ENCODE results near the gene HOXC9. TPM values are rescaled to one million over a fixed set of nuclear protein-coding genes. Genes with fewer than 3 reads are reported as not detected.
"Not testable (repeated sequence)": the region's sequence is repeated elsewhere in the genome, so short reads cannot be mapped to it uniquely, and the experiment has no call there.

HOXC9 gene
- total RNA-seq, 6 experiments from 2014 or later = not detected

- DNase-seq = no peak
- TF ChIP-seq CTCF (IDR thresholded peaks at IDR 0.05) (no peak), POLR2A (IDR thresholded peaks at IDR 0.05) (no peak)
- peaks cover 0 to 6% of the 10 kb centered on the region in 2 donors for H3K27me3 ChIP-seq
- H3K36me3 ChIP-seq = no peaks in the 10 kb centered on the region
- intact Hi-C loops (cut with DNase I) = loop anchor here in 1 of 2 donors (10.0 kb wide), 1 partner anchor 165 kb away; no protein-coding TSS in a partner anchor
- no peaks in the 10 kb centered on the region for H3K4me1 ChIP-seq
- ATAC-seq = no peak
- no peak overlapping the region for H3K27ac ChIP-seq
- H3K4me3 ChIP-seq = no peak overlapping the region
- H3K9me3 ChIP-seq = no peaks in the 10 kb centered on the region
- 4% methylated on average over 13 of the region's 16 CpGs for WGBS (ENCODE audit: insufficient coverage, low coverage, low lambda C conversion rate, missing lambda C conversion rate)
Observed at GRCh38 chr12:54039417-54040147, 39.6 kb downstream of the HOXC9 start.

DNA sequence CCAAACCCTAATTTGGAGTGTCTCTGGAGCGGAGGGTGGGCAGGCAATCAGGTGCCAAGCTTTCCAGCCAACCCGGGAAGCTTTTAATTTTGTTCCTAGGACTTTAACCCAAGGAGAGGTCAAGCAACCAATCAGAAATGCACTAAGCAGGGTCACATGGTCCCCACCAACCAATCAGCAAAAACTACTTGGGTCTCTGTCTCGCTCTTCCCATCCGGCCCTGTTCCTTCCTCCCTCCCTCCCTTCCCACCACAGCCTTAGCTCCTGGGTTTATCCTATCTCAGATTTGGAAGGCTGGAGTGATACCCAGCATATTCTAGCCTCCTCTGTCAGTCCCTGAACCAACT, 40.2 kb downstream of the HOXC9 start:
- WGBS (ENCODE audit: insufficient coverage, low coverage, low lambda C conversion rate, missing lambda C conversion rate) = 33% methylated on average over 4 of the region's 4 CpGs
- Histone ChIP-seq H3K4me3 (no peak overlapping the region), H3K27ac (no peak overlapping the region), H3K9me3 (no peaks in the 10 kb centered on the region), H3K36me3 (no peaks in the 10 kb centered on the region), H3K4me1 (no peaks in the 10 kb centered on the region), H3K27me3 (peaks cover 0 to 4% of the 10 kb centered on the region in 2 donors)
- DNase-seq (no peak), ATAC-seq (no peak)
- no peak for TF ChIP-seq POLR2A (IDR thresholded peaks at IDR 0.05)
- no peak for TF ChIP-seq CTCF (IDR thresholded peaks at IDR 0.05)
- intact Hi-C loops (cut with DNase I) = no loop called here

DNA sequence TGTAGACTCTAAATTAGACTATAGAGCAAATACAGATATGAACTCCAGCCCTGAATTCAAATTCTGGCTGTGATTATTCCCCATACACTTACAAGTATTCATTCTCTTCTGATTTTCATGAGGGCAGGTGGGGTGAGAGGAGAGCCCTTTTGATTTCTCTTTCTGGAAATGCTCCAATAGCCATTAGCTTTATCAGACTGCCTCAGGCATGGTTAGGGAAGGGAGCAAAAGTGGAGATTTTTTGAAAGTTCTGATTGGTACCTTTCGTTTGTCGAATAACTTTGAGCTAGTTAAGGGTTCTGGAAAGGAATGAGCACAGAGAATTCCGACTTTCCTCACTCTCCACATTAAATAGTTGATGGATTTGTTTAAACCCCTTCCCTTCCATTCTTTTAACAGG, 40.7 kb downstream of the HOXC9 start:
- Histone ChIP-seq H3K4me1 (no peaks in the 10 kb centered on the region), H3K4me3 (no peak overlapping the region), H3K27me3 (peaks cover 0 to 4% of the 10 kb centered on the region in 2 donors), H3K27ac (no peak overlapping the region), H3K9me3 (no peaks in the 10 kb centered on the region), H3K36me3 (no peaks in the 10 kb centered on the region)
- ATAC-seq = no peak
- TF ChIP-seq POLR2A (IDR thresholded peaks at IDR 0.05) = no peak
- no peak for TF ChIP-seq CTCF (IDR thresholded peaks at IDR 0.05)
- intact Hi-C loops (cut with DNase I) = no loop called here
- WGBS (ENCODE audit: insufficient coverage, low coverage, low lambda C conversion rate, missing lambda C conversion rate) = 23% methylated on average over 3 of the region's 3 CpGs
- no peak for DNase-seq

GRCh38 chr12:54041097-54041690, 41.2 kb downstream of the HOXC9 start:
- Histone ChIP-seq H3K27ac (no peak overlapping the region), H3K9me3 (no peaks in the 10 kb centered on the region), H3K27me3 (peaks cover 0 to 4% of the 10 kb centered on the region in 2 donors), H3K36me3 (no peaks in the 10 kb centered on the region), H3K4me1 (no peaks in the 10 kb centered on the region), H3K4me3 (no peak overlapping the region)
- no peak for TF ChIP-seq CTCF (IDR thresholded peaks at IDR 0.05)
- TF ChIP-seq POLR2A (IDR thresholded peaks at IDR 0.05) = no peak
- ATAC-seq (no peak), DNase-seq (no peak)
- 46% methylated on average over 2 of the region's 2 CpGs for WGBS (ENCODE audit: insufficient coverage, low coverage, low lambda C conversion rate, missing lambda C conversion rate)
- intact Hi-C loops (cut with DNase I) = no loop called here

GRCh38 chr12:54042033-54042432, 42.1 kb downstream of the HOXC9 start:
- H3K36me3 ChIP-seq; H3K4me3 ChIP-seq; H3K27ac ChIP-seq; ATAC-seq; H3K4me1 ChIP-seq; intact Hi-C loops (cut with DNase I); DNase-seq; H3K9me3 ChIP-seq: not testable (repeated sequence)
- 55% methylated on average over 6 of the region's 6 CpGs for WGBS (ENCODE audit: insufficient coverage, low coverage, low lambda C conversion rate, missing lambda C conversion rate)
- peaks cover 0 to 12% of the 10 kb centered on the region in 2 donors for H3K27me3 ChIP-seq
